Caco-2 (cell line): ENCODE data around the gene TSPAN14. TPM values are rescaled to one million over a fixed set of nuclear protein-coding genes. Genes with fewer than 3 reads are reported as not detected.
A peak's percentile ranks its signal among the peaks of the same experiment; 100 is the strongest.

Experiments used
- BruUV-seq: library from RNA; stranded (reverse); fragments of 400-500 nt; replicated peaks from 2 replicates; lab custom pipeline; 2021; lab: Mats Ljungman, UMichigan
- CTCF ChIA-PET: fragments of 300-600 bp; sonication (Branson Sonifier 250); formaldehyde crosslinking; loops from one replicate; lab custom pipeline; 2022; ENCODE audit warnings: antibody characterized with exemption; lab: Charles Lee
- POLR2A ChIA-PET: fragments of 300-600 bp; sonication (Branson Sonifier 250); formaldehyde crosslinking; loops from one replicate; lab custom pipeline; 2022; ENCODE audit warnings: antibody characterized with exemption; lab: Charles Lee
- DNase-seq, 2 experiments: peaks; one replicate each; pipeline versions ENCODE4 v3.0.0 to v3.0.0-alpha.2; 2020 to 2022
- H3K27me3 ChIP-seq: replicated peaks from 2 replicates; pipeline ENCODE4 v1.6.0; 2011; ENCODE audit warnings: low read length; ENCODE audit not compliant: control insufficient read depth, insufficient read depth
- H3K36me3 ChIP-seq: 2 replicates; pipeline ENCODE4 v1.5.1; 2011; ENCODE audit warnings: low read length; ENCODE audit not compliant: control insufficient read depth, insufficient read depth
- H3K4me1 ChIP-seq: fragments of 250-450 bp; sonication (Bioruptor Pico); 2 replicates; pipeline ENCODE4 v1.5.1; 2020; ENCODE audit warnings: mild to moderate bottlenecking
- H3K4me3 ChIP-seq: 2 replicates; pipeline ENCODE4 v1.5.1; 2011; ENCODE audit warnings: low read depth, mild to moderate bottlenecking, control low read depth, low read length
- H3K9me3 ChIP-seq: fragments of 250-450 bp; sonication (Bioruptor Pico); 2 replicates; pipeline ENCODE4 v1.5.1; 2020; ENCODE audit warnings: mild to moderate bottlenecking, moderate library complexity
- H3K27ac Mint-ChIP-seq: one replicate; pipeline ENCODE4 v1.8.0; 2022; ENCODE audit warnings: mixed read lengths; ENCODE audit not compliant: unreplicated experiment
- H3K27me3 Mint-ChIP-seq: one replicate; pipeline ENCODE4 v1.8.0; 2022; ENCODE audit warnings: mixed read lengths; ENCODE audit not compliant: insufficient read depth, unreplicated experiment
- H3K36me3 Mint-ChIP-seq: one replicate; pipeline ENCODE4 v1.8.0; 2022; ENCODE audit warnings: mild to moderate bottlenecking, mixed read lengths; ENCODE audit not compliant: insufficient read depth, unreplicated experiment
- H3K4me1 Mint-ChIP-seq: one replicate; pipeline ENCODE4 v1.8.0; 2022; ENCODE audit warnings: low read depth, mixed read lengths; ENCODE audit not compliant: unreplicated experiment
- H3K4me3 Mint-ChIP-seq: one replicate; pipeline ENCODE4 v1.8.0; 2022; ENCODE audit warnings: mild to moderate bottlenecking, moderate library complexity, mixed read lengths; ENCODE audit not compliant: unreplicated experiment
- H3K9me3 Mint-ChIP-seq: one replicate; pipeline ENCODE4 v1.8.0; 2022; ENCODE audit warnings: mixed read lengths; ENCODE audit not compliant: unreplicated experiment
- intact Hi-C: fragments of 100-400 bp; cut with micrococcal nuclease; formaldehyde crosslinking; loops from one replicate; pipeline ENCODE4 v1.10.0; 2022; ENCODE audit not compliant: unreplicated experiment
- total RNA-seq: library from RNA; stranded (reverse); gene quantifications from 2 replicates; pipeline ENCODE4 v1.2.3, GENCODE V29; 2022
- TF ChIP-seq, protein P1 (sequence below), 2 experiments: fragments of 200-600 bp in 1 of 2; IDR thresholded peaks; 1 replicate in 1 of 2; 2 replicates in 1 of 2; pipeline versions ENCODE4 v1.5.1 to v1.8.0; 2011 to 2022; ENCODE audit warnings: antibody characterized with exemption in 1 of 2, control low read depth in 1 of 2, inconsistent platforms in 1 of 2, low read depth in 1 of 2, low read length in 1 of 2, mild to moderate bottlenecking in 1 of 2, moderate library complexity in 1 of 2; ENCODE audit not compliant: insufficient read depth in 1 of 2, severe bottlenecking in 1 of 2, unreplicated experiment in 1 of 2

The TSPAN14 gene
- total RNA-seq, 1 experiment from 2014 or later: 140 TPM

DNA sequence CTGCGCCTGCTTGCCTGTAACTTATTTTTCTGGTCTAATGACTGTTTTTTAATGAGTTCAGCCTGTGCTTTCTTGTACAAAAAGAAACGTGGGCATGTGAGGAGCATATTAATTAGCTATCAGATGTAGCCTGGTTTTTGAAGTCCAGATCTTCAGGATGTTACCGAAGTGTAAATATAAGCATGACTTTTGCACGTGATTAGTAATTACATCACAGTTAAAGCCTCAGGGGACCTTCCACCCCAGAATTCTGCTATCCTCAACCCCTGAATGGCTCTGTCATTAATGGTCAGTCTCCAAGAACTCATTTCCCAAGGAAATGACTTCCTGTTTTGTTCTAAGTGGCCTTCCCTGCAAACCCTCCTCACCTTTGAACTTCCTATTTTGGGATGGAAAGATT, 47.9 kb upstream of the TSPAN14 start:
- ChIA-PET POLR2A (no interaction called here), CTCF (interaction anchor here (0.6 kb wide), 1 partner anchor 259 kb away, joined by 3 read pairs; no protein-coding TSS in a partner anchor)
- peaks cover 10% of the 10 kb centered on the region for H3K36me3 Mint-ChIP-seq
- TF ChIP-seq, protein P1, sequence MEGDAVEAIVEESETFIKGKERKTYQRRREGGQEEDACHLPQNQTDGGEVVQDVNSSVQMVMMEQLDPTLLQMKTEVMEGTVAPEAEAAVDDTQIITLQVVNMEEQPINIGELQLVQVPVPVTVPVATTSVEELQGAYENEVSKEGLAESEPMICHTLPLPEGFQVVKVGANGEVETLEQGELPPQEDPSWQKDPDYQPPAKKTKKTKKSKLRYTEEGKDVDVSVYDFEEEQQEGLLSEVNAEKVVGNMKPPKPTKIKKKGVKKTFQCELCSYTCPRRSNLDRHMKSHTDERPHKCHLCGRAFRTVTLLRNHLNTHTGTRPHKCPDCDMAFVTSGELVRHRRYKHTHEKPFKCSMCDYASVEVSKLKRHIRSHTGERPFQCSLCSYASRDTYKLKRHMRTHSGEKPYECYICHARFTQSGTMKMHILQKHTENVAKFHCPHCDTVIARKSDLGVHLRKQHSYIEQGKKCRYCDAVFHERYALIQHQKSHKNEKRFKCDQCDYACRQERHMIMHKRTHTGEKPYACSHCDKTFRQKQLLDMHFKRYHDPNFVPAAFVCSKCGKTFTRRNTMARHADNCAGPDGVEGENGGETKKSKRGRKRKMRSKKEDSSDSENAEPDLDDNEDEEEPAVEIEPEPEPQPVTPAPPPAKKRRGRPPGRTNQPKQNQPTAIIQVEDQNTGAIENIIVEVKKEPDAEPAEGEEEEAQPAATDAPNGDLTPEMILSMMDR (IDR thresholded peaks at IDR 0.05; ENCODE audit: insufficient read depth in 1 of 2, low read depth in 1 of 2, low read length in 1 of 2, severe bottlenecking in 1 of 2, unreplicated experiment in 1 of 2): no peak
- intact Hi-C loops: no loop called here
- Histone ChIP-seq H3K36me3 (no peaks in the 10 kb centered on the region; the same call in 1 of the 2 replicates), H3K27me3 (no peaks in the 10 kb centered on the region), H3K9me3 (no peaks in the 10 kb centered on the region), H3K4me3 (no peak overlapping the region), H3K4me1 (peaks cover 19% of the 10 kb centered on the region; the same call in 1 of the 2 replicates)
- H3K9me3 Mint-ChIP-seq: no peaks in the 10 kb centered on the region
- H3K4me3 Mint-ChIP-seq: no peak overlapping the region
- DNase-seq: no peak
- H3K27me3 Mint-ChIP-seq: no peaks in the 10 kb centered on the region
- BruUV-seq: no TSS peak
- no peak overlapping the region for H3K27ac Mint-ChIP-seq
- peaks cover 7% of the 10 kb centered on the region for H3K4me1 Mint-ChIP-seq

DNA sequence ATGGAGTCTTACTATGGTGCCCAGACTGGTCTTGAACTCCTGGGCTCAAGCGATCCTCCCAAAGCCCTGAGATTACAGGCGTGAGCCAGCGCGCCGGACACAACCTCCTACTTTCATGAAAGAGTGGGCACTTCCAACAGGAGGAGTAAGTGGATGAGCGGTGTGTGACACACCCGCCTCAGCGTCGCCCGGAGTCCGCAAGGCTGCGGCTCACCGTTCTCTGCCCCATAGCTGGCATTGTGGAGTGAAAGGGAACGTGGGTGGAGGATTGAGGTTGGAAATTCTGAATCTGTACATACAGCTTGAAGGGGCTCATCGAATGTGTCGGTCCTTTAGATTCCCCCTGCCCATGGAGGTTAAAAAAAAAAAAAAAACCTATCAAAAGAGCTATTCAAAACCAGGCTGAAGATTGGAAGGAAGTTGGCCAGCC, 46.3 kb upstream of the TSPAN14 start:
- ChIA-PET CTCF (interaction anchor here (0.6 to 1.6 kb wide), 9 partner anchors 12 to 201 kb away, joined by 3 to 11 read pairs (median 6); no protein-coding TSS in a partner anchor), POLR2A (interaction anchor here (0.6 to 1.3 kb wide), 9 partner anchors 13 to 204 kb away, joined by 3 to 13 read pairs (median 3); no protein-coding TSS in a partner anchor)
- peak; percentile 49 to 57 for DNase-seq
- H3K36me3 Mint-ChIP-seq: peaks cover 10% of the 10 kb centered on the region
- Histone ChIP-seq H3K36me3 (no peaks in the 10 kb centered on the region; the same call in 1 of the 2 replicates), H3K4me1 (peaks cover 19% of the 10 kb centered on the region; the same call in 1 of the 2 replicates), H3K4me3 (peak overlapping the region; percentile 92), H3K27me3 (no peaks in the 10 kb centered on the region), H3K9me3 (no peaks in the 10 kb centered on the region)
- H3K9me3 Mint-ChIP-seq: no peaks in the 10 kb centered on the region
- intact Hi-C loops: no loop called here
- H3K27ac Mint-ChIP-seq: peak overlapping the region; percentile 93
- H3K27me3 Mint-ChIP-seq: no peaks in the 10 kb centered on the region
- peak overlapping the region; percentile 95 for H3K4me3 Mint-ChIP-seq
- BruUV-seq: TSS peak; percentile 97
- TF ChIP-seq, protein P1 (IDR thresholded peaks at IDR 0.05; ENCODE audit: insufficient read depth in 1 of 2, low read depth in 1 of 2, low read length in 1 of 2, severe bottlenecking in 1 of 2, unreplicated experiment in 1 of 2): no peak
- H3K4me1 Mint-ChIP-seq: peaks cover 19% of the 10 kb centered on the region

DNA sequence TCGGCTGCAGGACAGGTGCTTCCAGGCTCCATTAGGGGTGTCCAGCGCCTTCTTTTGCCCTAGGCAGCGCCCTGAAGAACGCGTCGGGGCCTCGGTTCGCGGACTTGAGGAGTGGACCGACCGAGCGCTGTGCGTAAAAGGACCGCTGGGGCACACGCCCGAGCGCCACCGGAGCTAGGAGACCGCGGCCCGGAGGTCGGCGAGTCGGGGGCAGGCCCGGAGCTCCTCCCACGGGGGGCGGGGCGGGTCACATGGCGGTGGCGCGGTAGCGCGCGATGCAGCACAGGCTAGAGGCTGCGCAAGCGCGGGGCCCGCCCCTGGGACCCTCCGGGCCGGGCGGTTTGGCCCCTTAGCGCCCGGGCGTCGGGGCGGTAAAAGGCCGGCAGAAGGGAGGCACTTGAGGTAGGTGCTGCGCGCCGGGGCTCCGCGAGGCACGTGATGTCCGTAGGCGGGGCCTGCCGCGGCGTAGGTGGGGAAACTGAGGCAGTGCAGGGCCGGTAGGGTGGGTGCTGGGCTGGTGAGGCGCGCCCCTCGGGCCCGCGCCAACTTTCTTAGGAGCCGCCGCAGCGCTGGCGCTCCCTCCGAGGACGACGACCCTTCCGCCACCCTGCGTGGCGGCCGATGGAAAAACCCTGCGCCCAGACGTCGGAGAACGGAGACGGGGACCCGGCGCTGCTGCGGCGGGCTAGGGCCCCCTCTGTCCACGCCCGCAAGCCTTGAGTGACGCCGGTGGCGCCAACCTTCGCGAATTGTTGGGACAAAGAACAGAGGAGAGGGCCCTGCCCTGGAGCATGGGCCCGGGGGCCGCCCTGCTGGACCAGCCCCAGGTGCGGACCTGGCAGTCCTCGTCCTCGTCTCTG, 45.6 kb upstream of the TSPAN14 start, which contains the start of gene PRXL2A:
TSS of gene PRXL2A (plus strand) at position 310 of the 860 bp plus-strand sequence. CDS start 11,917 bp downstream, outside the sequence.
- Histone ChIP-seq H3K9me3 (no peaks in the 10 kb centered on the region), H3K4me3 (peak within 1 kb of the TSS; percentile 92), H3K27me3 (no peaks in the 10 kb centered on the region), H3K4me1 (peaks cover 19% of the 10 kb centered on the region; the same call in 1 of the 2 replicates), H3K36me3 (no peaks in the 10 kb centered on the region; the same call in 1 of the 2 replicates)
- POLR2A ChIA-PET: interaction anchor here (0.6 to 1.3 kb wide), 8 partner anchors 13 to 205 kb away, joined by 3 to 13 read pairs (median 3); no protein-coding TSS in a partner anchor
- DNase-seq: peak; percentile 92 to 96
- Mint-ChIP-seq H3K9me3 (no peaks in the 10 kb centered on the region), H3K4me3 (peak within 1 kb of the TSS; percentile 95), H3K4me1 (peaks cover 25% of the 10 kb centered on the region), H3K27me3 (no peaks in the 10 kb centered on the region), H3K36me3 (peaks cover 15% of the 10 kb centered on the region), H3K27ac (peak within 1 kb of the TSS; percentile 93)
- TF ChIP-seq, protein P1 (IDR thresholded peaks at IDR 0.05; ENCODE audit: insufficient read depth in 1 of 2, low read depth in 1 of 2, low read length in 1 of 2, severe bottlenecking in 1 of 2, unreplicated experiment in 1 of 2): peak in 1 of 2 experiments; percentile 0
- intact Hi-C loops: no loop called here
- CTCF ChIA-PET: interaction anchor here (0.6 to 1.6 kb wide), 9 partner anchors 11 to 200 kb away, joined by 3 to 11 read pairs (median 6); no protein-coding TSS in a partner anchor
- no TSS peak for BruUV-seq
